HL-60 (cell line): ENCODE results near the gene CADM2.

Experiments
- CTCF ChIP-seq: IDR thresholded peaks from one replicate; pipeline ENCODE4 v1.5.1; 2011; ENCODE audit warnings: low read length, control low read depth, inconsistent platforms; ENCODE audit not compliant: insufficient read depth
- POLR2AphosphoS5 ChIP-seq: IDR thresholded peaks from 2 replicates; pipeline ENCODE4 v1.6.1; 2012; ENCODE audit warnings: low read depth
- TF ChIP-seq, protein P1 (sequence below): IDR thresholded peaks from 2 replicates; pipeline ENCODE4 v1.6.1; 2012; ENCODE audit warnings: low read depth; ENCODE audit not compliant: insufficient replicate concordance

DNA sequence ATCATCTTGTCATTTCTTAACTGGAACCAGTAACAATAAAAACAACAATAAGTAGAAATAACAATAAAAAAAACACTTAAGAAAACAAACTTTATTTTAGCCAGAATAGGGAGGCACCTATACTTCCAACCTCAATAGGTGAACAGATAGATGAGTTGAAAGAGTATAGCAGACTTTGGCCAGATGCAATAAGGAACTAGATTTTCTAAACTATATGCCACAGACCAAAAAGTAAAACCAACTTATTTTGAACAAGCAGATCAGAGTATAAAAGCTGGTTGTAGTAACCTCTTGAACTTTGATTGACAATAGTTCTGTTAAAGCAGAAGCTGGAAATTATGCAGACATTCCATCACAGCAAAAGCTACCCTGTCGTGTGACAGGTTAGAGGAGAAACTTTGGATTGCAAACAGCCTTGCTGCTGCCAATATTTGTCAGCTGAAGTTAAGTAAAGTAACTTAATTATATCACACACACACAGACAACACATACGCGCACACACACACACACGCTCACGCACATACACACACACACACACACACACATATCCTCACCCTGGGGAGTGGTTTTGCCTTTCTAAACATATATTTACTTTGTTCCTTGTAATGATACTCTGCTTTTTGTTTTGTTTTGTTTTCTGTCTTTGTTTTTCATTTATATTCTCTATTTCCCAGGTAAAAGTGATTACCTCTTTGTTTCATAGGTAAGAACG is 1128.5 kb downstream of the CADM2 start:
- TF ChIP-seq CTCF = no peak
- TF ChIP-seq, protein P1, sequence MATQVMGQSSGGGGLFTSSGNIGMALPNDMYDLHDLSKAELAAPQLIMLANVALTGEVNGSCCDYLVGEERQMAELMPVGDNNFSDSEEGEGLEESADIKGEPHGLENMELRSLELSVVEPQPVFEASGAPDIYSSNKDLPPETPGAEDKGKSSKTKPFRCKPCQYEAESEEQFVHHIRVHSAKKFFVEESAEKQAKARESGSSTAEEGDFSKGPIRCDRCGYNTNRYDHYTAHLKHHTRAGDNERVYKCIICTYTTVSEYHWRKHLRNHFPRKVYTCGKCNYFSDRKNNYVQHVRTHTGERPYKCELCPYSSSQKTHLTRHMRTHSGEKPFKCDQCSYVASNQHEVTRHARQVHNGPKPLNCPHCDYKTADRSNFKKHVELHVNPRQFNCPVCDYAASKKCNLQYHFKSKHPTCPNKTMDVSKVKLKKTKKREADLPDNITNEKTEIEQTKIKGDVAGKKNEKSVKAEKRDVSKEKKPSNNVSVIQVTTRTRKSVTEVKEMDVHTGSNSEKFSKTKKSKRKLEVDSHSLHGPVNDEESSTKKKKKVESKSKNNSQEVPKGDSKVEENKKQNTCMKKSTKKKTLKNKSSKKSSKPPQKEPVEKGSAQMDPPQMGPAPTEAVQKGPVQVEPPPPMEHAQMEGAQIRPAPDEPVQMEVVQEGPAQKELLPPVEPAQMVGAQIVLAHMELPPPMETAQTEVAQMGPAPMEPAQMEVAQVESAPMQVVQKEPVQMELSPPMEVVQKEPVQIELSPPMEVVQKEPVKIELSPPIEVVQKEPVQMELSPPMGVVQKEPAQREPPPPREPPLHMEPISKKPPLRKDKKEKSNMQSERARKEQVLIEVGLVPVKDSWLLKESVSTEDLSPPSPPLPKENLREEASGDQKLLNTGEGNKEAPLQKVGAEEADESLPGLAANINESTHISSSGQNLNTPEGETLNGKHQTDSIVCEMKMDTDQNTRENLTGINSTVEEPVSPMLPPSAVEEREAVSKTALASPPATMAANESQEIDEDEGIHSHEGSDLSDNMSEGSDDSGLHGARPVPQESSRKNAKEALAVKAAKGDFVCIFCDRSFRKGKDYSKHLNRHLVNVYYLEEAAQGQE = no peak
- TF ChIP-seq POLR2AphosphoS5 = no peak
